ENCODE measurements around the gene TIMM22. TPM values are rescaled to one million over a fixed set of nuclear protein-coding genes. Genes with fewer than 3 reads are reported as not detected.
"Not testable (repeated sequence)": the region's sequence is repeated elsewhere in the genome, so short reads cannot be mapped to it uniquely, and the experiment has no call there.

Gene TIMM22
- total RNA-seq (2021; fragmentation: NEBNext Ultra II Directional; extraction: Animal tissue kit (Norgen Biotek cat#: 25700)), result 10 to 100 TPM; 16.8 to 21.5 (median 18.2) TPM
- long read RNA-seq, transcript TIMM22-201 (4 exons, 3,194 nt), result major isoform, 83 of 92 reads
- long read RNA-seq, partial matches to known transcripts, result 4 of 92 reads
- long read RNA-seq, other reads (novel, unspliced or antisense), result 5 of 92 reads

- peak within 1 kb of the TSS; percentile 100 for H3K27ac Mint-ChIP-seq
- H3K4me3 Mint-ChIP-seq, result peak within 1 kb of the TSS; percentile 99
- H3K9me3 Mint-ChIP-seq, result peaks cover 12% of the 10 kb centered on the region
- peak; percentile 93 for DNase-seq
- H3K36me3 Mint-ChIP-seq (ENCODE audit: low read depth), result peaks cover 18% of the 10 kb centered on the region
- H3K4me1 Mint-ChIP-seq (ENCODE audit: low read depth), result peaks cover 38% of the 10 kb centered on the region
- TF ChIP-seq CTCF (IDR thresholded peaks at IDR 0.05), result peak; percentile 92
- H3K27me3 Mint-ChIP-seq (ENCODE audit: insufficient read depth), result peaks cover 3% of the 10 kb centered on the region
Measured at GRCh38 chr17:996554-997344, at the start of gene TIMM22. Gene TIMM22 (plus strand): TSS chr17:997129. CDS start chr17:997143, 14 bp downstream.

GRCh38 chr17:948284-948852 is 48.6 kb upstream of the TIMM22 start:
- DNase-seq, result no peak
- Mint-ChIP-seq H3K4me1 (ENCODE audit: low read depth) (peaks cover 34% of the 10 kb centered on the region), H3K27ac (peak overlapping the region; percentile 42; the same call in 1 of the 2 replicates), H3K9me3 (0 out of 2 replicates have a peak, but pooled peaks cover 4% of the 10 kb centered on the region), H3K4me3 (peak overlapping the region; percentile 32; the same call in 1 of the 2 replicates), H3K27me3 (ENCODE audit: insufficient read depth) (peaks cover 2% of the 10 kb centered on the region), H3K36me3 (ENCODE audit: low read depth) (peaks cover 26% of the 10 kb centered on the region)
- TF ChIP-seq CTCF (IDR thresholded peaks at IDR 0.05), result no peak

DNA sequence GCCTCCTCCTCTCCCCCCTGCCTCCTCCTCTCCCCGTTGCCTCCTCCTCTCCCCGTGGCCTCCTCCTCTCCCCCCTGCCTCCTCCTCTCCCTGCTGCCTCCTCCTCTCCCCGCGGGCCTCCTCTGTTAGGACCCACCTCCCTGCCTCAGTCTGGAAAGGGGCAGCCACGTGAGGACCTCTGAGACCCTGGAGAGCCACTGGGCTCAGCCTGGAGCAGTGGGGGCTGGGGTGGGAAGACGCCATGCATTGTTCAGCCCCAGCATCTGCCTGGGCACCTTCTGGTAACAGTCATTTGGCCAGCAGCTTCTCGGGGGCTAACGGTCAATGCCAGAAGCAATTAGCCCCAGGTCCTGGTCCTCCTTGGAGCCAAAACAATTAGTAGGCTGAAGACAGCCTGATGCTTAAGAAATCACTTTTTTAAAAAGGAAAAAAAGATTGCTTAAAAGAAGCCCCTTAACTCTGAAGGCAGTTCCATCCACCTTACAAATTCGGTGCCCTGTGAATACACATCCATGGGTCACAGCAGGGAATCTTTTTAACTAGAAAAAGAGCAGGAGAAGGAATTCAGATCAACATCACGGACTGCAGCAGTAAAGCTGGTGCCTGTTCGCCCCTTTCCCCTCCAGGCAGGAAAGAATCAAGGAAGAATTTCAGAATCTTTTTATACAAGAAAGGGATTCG is 47.2 kb upstream of the TIMM22 start:
- no peak for TF ChIP-seq CTCF (IDR thresholded peaks at IDR 0.05)
- Mint-ChIP-seq H3K4me3 (peak overlapping the region; percentile 76), H3K27ac (peak overlapping the region; percentile 92), H3K4me1 (ENCODE audit: low read depth) (peaks cover 35% of the 10 kb centered on the region), H3K36me3 (ENCODE audit: low read depth) (peaks cover 31% of the 10 kb centered on the region), H3K27me3 (ENCODE audit: insufficient read depth) (peaks cover 2% of the 10 kb centered on the region), H3K9me3 (0 out of 2 replicates have a peak, but pooled peaks cover 4% of the 10 kb centered on the region)
- no peak for DNase-seq

DNA sequence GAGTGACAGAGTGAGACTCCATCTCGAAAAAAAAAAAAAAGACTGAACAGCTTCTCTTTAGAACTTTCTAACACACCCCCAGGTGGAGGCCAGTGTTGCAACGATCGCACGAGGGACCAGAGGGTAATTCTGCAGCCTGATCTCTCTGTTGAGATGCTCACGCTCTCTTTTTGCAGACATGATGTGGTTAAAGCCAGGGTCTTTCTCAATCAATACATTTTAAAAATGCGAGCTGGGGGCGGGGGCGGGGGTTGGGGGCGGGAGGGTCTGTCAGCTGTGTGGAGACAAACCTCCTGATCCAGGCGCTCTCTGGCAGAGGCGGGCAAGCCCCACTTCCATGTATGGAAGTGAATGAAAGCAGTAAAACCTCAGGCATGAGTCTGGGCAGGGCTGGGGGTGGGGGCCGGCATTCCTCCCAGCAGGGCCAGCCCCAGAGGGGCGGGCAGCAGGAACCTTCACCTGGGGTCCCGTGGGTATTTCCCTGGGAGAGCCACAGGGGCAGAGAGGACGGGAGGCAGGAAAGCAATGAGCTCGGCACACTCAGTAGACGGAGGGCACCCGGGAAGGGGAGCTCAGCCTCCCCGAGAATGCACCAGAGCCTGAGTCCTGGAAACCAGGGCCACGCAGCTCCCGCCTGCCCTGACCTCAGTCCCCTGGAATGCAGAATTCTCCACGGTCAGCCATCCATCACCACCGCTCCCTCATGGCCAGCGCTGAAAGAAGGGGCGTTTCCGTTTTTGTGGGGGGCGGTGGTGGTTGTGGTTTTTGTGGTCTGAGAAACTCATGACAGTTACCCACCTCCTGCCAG is 45.4 kb upstream of the TIMM22 start:
- peaks cover 34% of the 10 kb centered on the region for H3K36me3 Mint-ChIP-seq (ENCODE audit: low read depth)
- H3K27me3 Mint-ChIP-seq (ENCODE audit: insufficient read depth), result peaks cover 2% of the 10 kb centered on the region
- DNase-seq, result peak; percentile 85
- H3K4me3 Mint-ChIP-seq, result peak overlapping the region; percentile 77
- H3K27ac Mint-ChIP-seq, result peak overlapping the region; percentile 92
- no peak for TF ChIP-seq CTCF (IDR thresholded peaks at IDR 0.05)
- H3K9me3 Mint-ChIP-seq, result 0 out of 2 replicates have a peak, but pooled peaks cover 4% of the 10 kb centered on the region
- peaks cover 38% of the 10 kb centered on the region for H3K4me1 Mint-ChIP-seq (ENCODE audit: low read depth)

DNA sequence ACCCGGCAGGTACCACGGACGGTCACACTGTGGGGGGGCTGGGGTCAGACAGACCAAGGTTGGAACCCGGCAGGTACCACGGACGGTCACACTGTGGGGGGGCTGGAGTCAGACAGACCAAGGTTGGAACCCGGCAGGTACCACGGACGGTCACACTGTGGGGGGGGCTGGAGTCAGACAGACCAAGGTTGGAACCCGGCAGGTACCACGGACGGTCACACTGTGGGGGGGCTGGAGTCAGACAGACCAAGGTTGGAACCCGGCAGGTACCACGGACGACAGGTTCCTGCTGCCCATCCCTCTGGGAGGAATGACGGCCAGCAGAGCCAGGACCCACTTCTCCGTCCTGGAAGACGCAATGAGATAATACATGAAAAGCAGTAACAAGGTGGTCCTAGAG is 44.3 kb upstream of the TIMM22 start:
- peaks cover 35% of the 10 kb centered on the region for H3K36me3 Mint-ChIP-seq (ENCODE audit: low read depth)
- H3K4me3 Mint-ChIP-seq; H3K9me3 Mint-ChIP-seq; H3K27ac Mint-ChIP-seq; H3K27me3 Mint-ChIP-seq (ENCODE audit: insufficient read depth); DNase-seq: not testable (repeated sequence)
- peaks cover 49% of the 10 kb centered on the region for H3K4me1 Mint-ChIP-seq (ENCODE audit: low read depth)

Measured in HFFc6 (cell line).